ENCODE measurements around the gene WIPF3.

Gene WIPF3

DNA sequence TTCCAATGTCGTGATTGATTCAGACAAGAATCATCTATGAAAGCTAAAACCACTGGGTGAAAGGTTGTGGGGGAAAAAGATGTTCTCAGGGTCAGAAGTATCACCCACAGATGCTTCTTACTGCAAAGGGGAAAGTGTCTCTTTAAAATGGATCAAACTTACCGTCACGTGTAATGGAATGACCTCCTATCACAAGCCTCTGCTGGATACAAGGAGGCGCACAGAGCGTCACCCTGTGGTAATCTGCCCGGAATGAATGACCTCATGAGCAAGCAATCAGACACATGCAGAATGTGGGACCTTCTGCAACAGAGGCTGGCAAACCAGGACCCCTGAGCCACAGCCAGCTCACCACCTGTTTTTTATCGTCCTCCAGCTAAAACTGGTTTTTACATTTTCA is 33.0 kb downstream of the WIPF3 start:
- H3K9ac ChIP-seq (ENCODE audit: low read depth, low read length): no peak overlapping the region
- no peaks in the 10 kb centered on the region for H3K36me3 ChIP-seq (ENCODE audit: control insufficient read depth, insufficient read depth, low read length)
- no peaks in the 10 kb centered on the region for H3K27me3 ChIP-seq (ENCODE audit: control insufficient read depth, insufficient read depth, low read length)
- peaks cover 11% of the 10 kb centered on the region for H3K4me1 ChIP-seq (ENCODE audit: control insufficient read depth, insufficient read depth, low read length)
- H3K4me3 ChIP-seq (ENCODE audit: low read depth, low read length): no peak overlapping the region
- H3K9me3 ChIP-seq (ENCODE audit: control insufficient read depth, insufficient read depth, low read length): no peaks in the 10 kb centered on the region

DNA sequence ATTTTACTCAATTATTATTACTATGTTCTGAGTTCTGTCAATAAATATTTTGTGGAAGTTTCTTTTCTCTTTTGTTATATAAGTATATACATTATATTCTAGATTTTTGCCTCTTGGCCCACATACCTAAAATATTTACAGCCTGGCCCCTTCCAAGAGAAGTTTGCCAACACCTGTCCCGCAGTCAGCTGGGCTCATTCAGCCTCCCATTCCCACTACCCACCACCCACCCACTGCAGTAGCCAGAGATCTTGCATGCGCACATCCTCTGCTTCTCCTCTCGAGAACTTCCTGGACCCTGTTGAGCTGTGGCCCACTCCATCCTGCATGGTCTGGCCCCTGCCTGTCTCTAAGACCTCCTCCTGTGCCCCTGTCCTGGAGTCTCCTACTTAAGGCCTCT is 33.6 kb downstream of the WIPF3 start:
- no peak overlapping the region for H3K9ac ChIP-seq (ENCODE audit: low read depth, low read length)
- no peaks in the 10 kb centered on the region for H3K27me3 ChIP-seq (ENCODE audit: control insufficient read depth, insufficient read depth, low read length)
- H3K9me3 ChIP-seq (ENCODE audit: control insufficient read depth, insufficient read depth, low read length): no peaks in the 10 kb centered on the region
- no peak overlapping the region for H3K4me3 ChIP-seq (ENCODE audit: low read depth, low read length)
- H3K4me1 ChIP-seq (ENCODE audit: control insufficient read depth, insufficient read depth, low read length): peaks cover 11% of the 10 kb centered on the region
- H3K36me3 ChIP-seq (ENCODE audit: control insufficient read depth, insufficient read depth, low read length): no peaks in the 10 kb centered on the region

DNA sequence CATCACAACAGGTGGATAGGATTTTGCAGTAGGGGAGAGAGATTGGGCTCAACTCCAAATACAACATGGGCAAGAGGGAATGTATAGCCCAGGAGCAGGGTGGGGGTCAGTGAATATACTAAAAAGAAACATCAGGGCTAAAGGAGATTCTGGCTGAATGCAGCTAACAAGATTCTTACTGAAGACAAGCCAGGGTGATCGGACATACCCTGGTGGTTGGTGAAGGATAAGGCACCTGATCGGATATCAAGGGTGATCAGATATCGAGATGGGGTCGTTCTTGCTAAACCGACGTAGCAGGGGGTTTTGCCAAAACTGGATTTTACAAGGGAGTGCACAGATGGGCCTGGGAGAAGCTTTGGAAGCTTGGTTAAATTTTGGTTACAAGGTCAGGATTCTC is 34.4 kb downstream of the WIPF3 start:
- Histone ChIP-seq H3K9me3 (ENCODE audit: control insufficient read depth, insufficient read depth, low read length) (no peaks in the 10 kb centered on the region), H3K27me3 (ENCODE audit: control insufficient read depth, insufficient read depth, low read length) (no peaks in the 10 kb centered on the region), H3K36me3 (ENCODE audit: control insufficient read depth, insufficient read depth, low read length) (no peaks in the 10 kb centered on the region), H3K4me3 (ENCODE audit: low read depth, low read length) (no peak overlapping the region), H3K9ac (ENCODE audit: low read depth, low read length) (no peak overlapping the region), H3K4me1 (ENCODE audit: control insufficient read depth, insufficient read depth, low read length) (peaks cover 11% of the 10 kb centered on the region)

DNA sequence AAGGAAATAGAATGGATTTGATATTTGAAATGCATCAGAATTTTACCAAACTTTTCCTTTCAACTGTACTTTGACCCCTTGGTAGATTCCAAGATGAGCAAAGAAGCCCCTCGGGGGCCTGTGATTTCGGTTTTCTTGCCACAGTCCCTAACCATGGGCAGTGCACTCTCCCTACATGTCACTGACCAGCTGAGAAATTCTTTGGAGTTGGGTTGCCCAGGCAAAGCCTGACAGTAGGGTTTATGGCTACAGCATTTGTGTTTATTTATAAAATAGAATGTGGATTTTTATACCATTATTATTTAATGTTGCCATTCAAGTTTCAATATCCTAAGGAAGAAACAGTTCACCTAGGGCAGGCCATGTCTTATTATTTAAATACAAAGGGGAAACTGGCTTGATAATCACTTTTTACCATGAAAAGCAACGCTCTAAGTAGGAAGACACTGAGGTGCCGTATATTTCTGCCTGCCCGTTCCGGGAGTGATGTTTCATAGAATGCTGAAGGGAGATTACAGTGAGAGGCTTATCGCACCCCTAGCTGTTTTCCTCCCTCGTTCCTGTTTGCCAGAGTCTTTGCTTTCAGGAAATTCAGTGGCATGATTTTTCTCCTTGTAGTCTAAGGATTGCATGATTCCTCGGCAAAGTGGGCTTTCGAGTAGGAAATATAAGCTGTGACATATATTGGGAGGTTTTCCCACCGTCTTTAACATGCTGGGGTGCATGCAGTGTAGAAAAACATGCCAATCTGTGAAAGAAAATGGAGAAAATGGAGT is 35.8 kb downstream of the WIPF3 start:
- Histone ChIP-seq H3K27me3 (ENCODE audit: control insufficient read depth, insufficient read depth, low read length) (no peaks in the 10 kb centered on the region), H3K4me3 (ENCODE audit: low read depth, low read length) (no peak overlapping the region)

DNA sequence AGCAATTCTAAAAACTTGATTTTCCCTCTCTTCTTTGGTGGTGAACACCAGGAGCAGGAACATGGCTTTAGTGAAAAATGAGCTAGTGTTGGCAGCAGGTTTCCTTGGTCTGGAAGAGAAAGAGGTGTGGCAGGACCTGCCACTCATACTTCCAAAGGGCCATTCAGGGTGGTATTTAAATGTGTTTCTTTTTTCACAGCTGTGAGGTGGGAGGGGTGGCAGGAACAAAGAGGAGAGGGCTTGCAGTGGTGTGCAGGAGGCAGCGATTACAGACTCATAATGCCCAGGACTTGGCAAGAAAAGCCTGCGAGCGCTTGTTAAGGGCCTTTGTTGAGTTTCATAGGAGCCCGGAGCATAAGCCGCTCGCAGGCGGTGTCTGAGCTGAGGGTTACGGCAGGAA is 36.8 kb downstream of the WIPF3 start:
- Histone ChIP-seq H3K4me1 (ENCODE audit: control insufficient read depth, insufficient read depth, low read length) (peaks cover 11% of the 10 kb centered on the region), H3K4me3 (ENCODE audit: low read depth, low read length) (no peak overlapping the region)

More for the DNA sequence above, 35.8 kb downstream of the WIPF3 start:
- Histone ChIP-seq H3K9me3 (ENCODE audit: control insufficient read depth, insufficient read depth, low read length) (no peaks in the 10 kb centered on the region), H3K36me3 (ENCODE audit: control insufficient read depth, insufficient read depth, low read length) (no peaks in the 10 kb centered on the region), H3K9ac (ENCODE audit: low read depth, low read length) (no peak overlapping the region), H3K4me1 (ENCODE audit: control insufficient read depth, insufficient read depth, low read length) (peaks cover 11% of the 10 kb centered on the region)

DNA sequence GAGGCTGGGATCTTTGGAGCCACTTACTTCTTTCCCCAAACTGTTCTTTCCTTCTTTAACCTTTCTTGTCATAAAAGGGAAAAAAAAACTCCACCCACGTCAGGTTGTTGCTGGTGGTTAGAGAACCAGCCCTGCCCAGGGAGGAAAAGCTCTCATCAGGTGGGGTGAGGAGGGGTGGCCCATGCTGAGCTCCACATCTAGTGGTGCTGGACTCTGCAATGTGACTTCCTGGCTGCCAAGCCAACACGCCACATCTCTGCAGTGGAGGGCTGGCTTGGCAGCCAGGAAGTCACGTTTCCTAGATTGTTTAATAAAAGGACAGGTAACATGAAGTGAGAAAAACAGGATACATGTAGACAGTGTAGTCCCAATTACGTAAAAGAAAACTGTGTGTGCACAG is 37.4 kb downstream of the WIPF3 start:
- Histone ChIP-seq H3K9me3 (ENCODE audit: control insufficient read depth, insufficient read depth, low read length) (no peaks in the 10 kb centered on the region), H3K4me3 (ENCODE audit: low read depth, low read length) (no peak overlapping the region), H3K9ac (ENCODE audit: low read depth, low read length) (no peak overlapping the region)

More for the DNA sequence above, 36.8 kb downstream of the WIPF3 start:
- Histone ChIP-seq H3K27me3 (ENCODE audit: control insufficient read depth, insufficient read depth, low read length) (no peaks in the 10 kb centered on the region), H3K9ac (ENCODE audit: low read depth, low read length) (no peak overlapping the region), H3K9me3 (ENCODE audit: control insufficient read depth, insufficient read depth, low read length) (no peaks in the 10 kb centered on the region), H3K36me3 (ENCODE audit: control insufficient read depth, insufficient read depth, low read length) (no peaks in the 10 kb centered on the region)

DNA sequence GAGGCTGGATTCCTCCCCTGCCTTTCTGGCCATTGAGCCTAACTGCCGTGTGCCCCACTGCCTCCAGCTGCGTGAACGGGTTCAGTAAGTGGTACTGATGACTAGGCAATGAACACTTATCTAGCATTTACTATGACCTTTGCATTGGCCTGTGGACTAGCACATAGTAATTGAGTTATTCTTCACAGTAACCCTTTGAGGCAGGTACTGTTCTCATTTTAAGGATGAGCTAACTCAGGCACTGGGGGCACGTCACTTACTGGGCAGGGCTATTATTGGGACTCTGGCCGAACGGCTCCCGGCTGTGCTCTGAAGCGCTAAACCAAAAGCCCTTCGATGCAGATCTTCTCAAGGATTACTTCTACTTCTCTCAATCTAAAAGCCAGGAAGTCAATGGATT is 38.3 kb downstream of the WIPF3 start:
- Histone ChIP-seq H3K36me3 (ENCODE audit: control insufficient read depth, insufficient read depth, low read length) (no peaks in the 10 kb centered on the region), H3K4me1 (ENCODE audit: control insufficient read depth, insufficient read depth, low read length) (peaks cover 11% of the 10 kb centered on the region), H3K27me3 (ENCODE audit: control insufficient read depth, insufficient read depth, low read length) (no peaks in the 10 kb centered on the region), H3K9me3 (ENCODE audit: control insufficient read depth, insufficient read depth, low read length) (no peaks in the 10 kb centered on the region), H3K9ac (ENCODE audit: low read depth, low read length) (no peak overlapping the region), H3K4me3 (ENCODE audit: low read depth, low read length) (no peak overlapping the region)

More for the DNA sequence above, 37.4 kb downstream of the WIPF3 start:
- no peaks in the 10 kb centered on the region for H3K27me3 ChIP-seq (ENCODE audit: control insufficient read depth, insufficient read depth, low read length)
- no peaks in the 10 kb centered on the region for H3K36me3 ChIP-seq (ENCODE audit: control insufficient read depth, insufficient read depth, low read length)
- peaks cover 11% of the 10 kb centered on the region for H3K4me1 ChIP-seq (ENCODE audit: control insufficient read depth, insufficient read depth, low read length)

DNA sequence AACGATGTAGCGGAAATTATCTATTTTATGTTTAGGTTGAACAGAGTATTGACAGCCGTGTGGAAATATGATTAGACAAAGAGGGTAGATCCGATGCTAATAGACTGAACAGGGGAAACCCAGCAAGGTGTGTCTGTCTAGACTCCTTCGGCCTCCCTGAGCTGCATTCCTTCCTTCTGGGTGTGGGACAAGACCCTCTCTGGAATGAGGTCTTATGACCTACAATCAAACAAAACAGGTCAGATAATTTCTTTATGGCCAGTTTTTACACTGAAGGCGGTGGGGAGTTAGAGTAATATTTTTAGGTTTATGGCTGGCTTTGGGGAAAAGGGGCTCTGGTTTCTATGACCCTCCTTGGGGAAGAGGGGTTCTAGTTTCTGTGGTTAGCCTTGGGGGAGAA is 41.2 kb downstream of the WIPF3 start:
- Histone ChIP-seq H3K4me3 (ENCODE audit: low read depth, low read length) (no peak overlapping the region), H3K9ac (ENCODE audit: low read depth, low read length) (no peak overlapping the region), H3K36me3 (ENCODE audit: control insufficient read depth, insufficient read depth, low read length) (no peaks in the 10 kb centered on the region), H3K27me3 (ENCODE audit: control insufficient read depth, insufficient read depth, low read length) (no peaks in the 10 kb centered on the region), H3K4me1 (ENCODE audit: control insufficient read depth, insufficient read depth, low read length) (peaks cover 6% of the 10 kb centered on the region), H3K9me3 (ENCODE audit: control insufficient read depth, insufficient read depth, low read length) (no peaks in the 10 kb centered on the region)

DNA sequence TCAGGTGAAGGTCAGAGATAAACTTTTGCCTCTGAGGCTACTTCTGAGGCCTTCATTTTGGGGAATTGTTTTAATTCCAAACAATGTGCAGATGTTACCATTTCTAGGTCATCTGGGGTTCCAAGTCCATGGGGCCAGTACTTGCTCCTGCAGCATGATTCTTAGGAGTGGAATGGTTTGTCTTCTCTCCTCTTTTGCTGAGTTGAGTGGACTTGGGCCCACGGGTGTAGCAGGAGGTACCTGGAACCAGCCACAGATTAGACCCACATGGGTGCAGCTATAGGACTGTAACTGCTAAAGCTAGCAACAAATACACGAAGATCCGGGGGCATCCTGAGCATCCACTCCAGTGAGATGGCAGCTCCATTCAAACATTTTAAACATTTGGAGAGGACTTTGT is 41.6 kb downstream of the WIPF3 start:
- Histone ChIP-seq H3K36me3 (ENCODE audit: control insufficient read depth, insufficient read depth, low read length) (no peaks in the 10 kb centered on the region), H3K4me1 (ENCODE audit: control insufficient read depth, insufficient read depth, low read length) (peaks cover 2% of the 10 kb centered on the region), H3K9ac (ENCODE audit: low read depth, low read length) (no peak overlapping the region), H3K9me3 (ENCODE audit: control insufficient read depth, insufficient read depth, low read length) (no peaks in the 10 kb centered on the region), H3K4me3 (ENCODE audit: low read depth, low read length) (no peak overlapping the region), H3K27me3 (ENCODE audit: control insufficient read depth, insufficient read depth, low read length) (no peaks in the 10 kb centered on the region)

DNA sequence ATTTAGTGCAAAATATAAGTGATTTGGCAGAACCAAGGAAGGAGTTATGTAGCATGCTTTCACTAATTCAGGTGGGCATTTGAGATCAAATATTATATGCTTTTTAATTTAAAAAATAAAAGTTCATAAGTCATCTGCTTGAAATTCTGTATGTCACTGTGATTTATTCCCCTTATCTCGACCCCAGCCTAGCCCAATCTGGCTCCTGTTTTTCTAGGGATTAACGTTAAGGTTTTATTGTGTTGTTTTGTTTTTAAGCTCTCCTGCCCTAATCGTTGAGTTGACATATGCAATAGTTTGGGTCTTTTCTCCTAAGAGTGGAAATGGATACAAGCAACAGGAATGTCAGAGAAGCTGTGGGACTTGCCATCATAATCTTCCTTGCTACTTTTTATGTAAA is 42.6 kb downstream of the WIPF3 start:
- Histone ChIP-seq H3K4me1 (ENCODE audit: control insufficient read depth, insufficient read depth, low read length) (no peaks in the 10 kb centered on the region), H3K36me3 (ENCODE audit: control insufficient read depth, insufficient read depth, low read length) (no peaks in the 10 kb centered on the region)

DNA sequence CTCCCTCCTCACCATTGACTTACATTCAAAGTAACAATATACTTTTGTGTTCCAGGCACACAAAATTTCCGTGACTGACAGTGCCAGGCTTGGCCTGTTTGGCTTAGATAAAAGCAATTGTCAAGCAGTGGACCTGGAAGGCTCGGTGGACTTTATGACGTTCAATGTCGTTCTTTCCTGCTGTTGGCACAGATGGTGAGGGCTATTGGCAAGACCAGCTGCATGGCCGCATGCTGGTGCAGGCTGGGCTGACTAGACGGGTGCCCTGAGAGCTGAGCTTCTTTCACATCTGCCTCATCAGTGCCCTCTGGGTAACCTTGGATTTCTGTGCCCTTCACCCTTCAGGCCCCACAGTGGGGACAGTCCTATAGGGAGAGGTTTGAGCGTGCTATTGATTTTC is 45.2 kb downstream of the WIPF3 start:
- H3K36me3 ChIP-seq (ENCODE audit: control insufficient read depth, insufficient read depth, low read length): no peaks in the 10 kb centered on the region
- H3K4me1 ChIP-seq (ENCODE audit: control insufficient read depth, insufficient read depth, low read length): peaks cover 8% of the 10 kb centered on the region
- no peak overlapping the region for H3K9ac ChIP-seq (ENCODE audit: low read depth, low read length)
- no peak overlapping the region for H3K4me3 ChIP-seq (ENCODE audit: low read depth, low read length)
- H3K9me3 ChIP-seq (ENCODE audit: control insufficient read depth, insufficient read depth, low read length): no peaks in the 10 kb centered on the region
- H3K27me3 ChIP-seq (ENCODE audit: control insufficient read depth, insufficient read depth, low read length): no peaks in the 10 kb centered on the region

More for the DNA sequence above, 42.6 kb downstream of the WIPF3 start:
- Histone ChIP-seq H3K27me3 (ENCODE audit: control insufficient read depth, insufficient read depth, low read length) (no peaks in the 10 kb centered on the region), H3K4me3 (ENCODE audit: low read depth, low read length) (no peak overlapping the region), H3K9me3 (ENCODE audit: control insufficient read depth, insufficient read depth, low read length) (no peaks in the 10 kb centered on the region), H3K9ac (ENCODE audit: low read depth, low read length) (no peak overlapping the region)

DNA sequence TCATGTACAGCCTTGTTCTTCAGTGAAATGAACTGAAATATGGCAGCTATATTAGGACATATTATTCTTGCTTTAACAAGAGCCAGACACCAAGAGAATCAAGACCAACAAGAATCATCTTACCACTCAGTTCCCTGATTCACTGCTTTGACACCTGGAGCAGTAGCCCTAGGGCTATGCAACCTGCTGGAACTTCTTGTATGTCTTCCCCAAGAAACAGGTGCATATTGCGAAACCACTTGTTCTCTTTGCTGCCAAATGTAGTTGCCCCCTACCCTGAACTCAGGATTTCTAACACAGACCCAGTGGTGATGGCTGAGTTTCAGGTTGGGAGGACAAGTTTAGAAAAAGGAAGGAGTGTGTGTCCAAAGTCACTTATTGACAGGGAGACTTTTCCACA is 46.1 kb downstream of the WIPF3 start:
- Histone ChIP-seq H3K36me3 (ENCODE audit: control insufficient read depth, insufficient read depth, low read length) (no peaks in the 10 kb centered on the region), H3K4me1 (ENCODE audit: control insufficient read depth, insufficient read depth, low read length) (peaks cover 8% of the 10 kb centered on the region), H3K9me3 (ENCODE audit: control insufficient read depth, insufficient read depth, low read length) (no peaks in the 10 kb centered on the region), H3K9ac (ENCODE audit: low read depth, low read length) (no peak overlapping the region), H3K27me3 (ENCODE audit: control insufficient read depth, insufficient read depth, low read length) (no peaks in the 10 kb centered on the region), H3K4me3 (ENCODE audit: low read depth, low read length) (no peak overlapping the region)
